H1 (cell line): ENCODE data around the gene DHRS7C. TPM values are rescaled to one million over a fixed set of nuclear protein-coding genes. Genes with fewer than 3 reads are reported as not detected.

Experiments
- CTCF ChIA-PET: fragments of 300-600 bp; sonication (Branson Sonifier 250); formaldehyde crosslinking; loops from one replicate; lab custom pipeline; 2021; ENCODE audit not compliant: partially characterized antibody; lab: Charles Lee
- POLR2A ChIA-PET: fragments of 300-600 bp; sonication (Branson Sonifier 250); formaldehyde crosslinking; loops from one replicate; lab custom pipeline; 2021; ENCODE audit warnings: inconsistent platforms; ENCODE audit not compliant: partially characterized antibody; lab: Charles Lee
- DNase-seq, 2 experiments: peaks; one replicate each; pipeline versions ENCODE4 v3.0.0 to v3.0.0-alpha.2; 2010 to 2022; ENCODE audit warnings: low spot score in 2 of 2, low read depth in 1 of 2, mixed read lengths in 1 of 2
- FAIRE-seq: peaks from 2 replicates; lab custom pipeline; 2011; peaks lifted over from hg19 to GRCh38; lab: Jason Lieb, UNC
- H2AFZ ChIP-seq: 2 replicates; pipeline ENCODE4 v1.8.1; 2012; ENCODE audit warnings: low read length, inconsistent platforms
- H2AK5ac ChIP-seq: 2 replicates; pipeline ENCODE4 v1.6.1; 2013; ENCODE audit warnings: low read depth, low read length
- H2BK120ac ChIP-seq: replicated peaks from 2 replicates; pipeline ENCODE3; 2013; ENCODE audit warnings: low read depth, low read length, inconsistent platforms
- H2BK12ac ChIP-seq: 2 replicates; pipeline ENCODE4 v1.6.1; 2013; ENCODE audit warnings: low read depth, low read length
- H2BK15ac ChIP-seq: 2 replicates; pipeline ENCODE4 v1.6.1; 2013; ENCODE audit warnings: low read length
- H2BK20ac ChIP-seq: 2 replicates; pipeline ENCODE4 v1.6.1; 2013; ENCODE audit warnings: low read length
- H2BK5ac ChIP-seq: 2 replicates; pipeline ENCODE4 v1.6.1; 2013; ENCODE audit warnings: low read depth, low read length
- H3K14ac ChIP-seq: 2 replicates; pipeline ENCODE4 v1.6.1; 2013; ENCODE audit warnings: inconsistent platforms; ENCODE audit not compliant: insufficient read length
- H3K18ac ChIP-seq: 2 replicates; pipeline ENCODE4 v1.6.1; 2013; ENCODE audit warnings: low read length; ENCODE audit errors: extremely low read depth
- H3K23ac ChIP-seq: 2 replicates; pipeline ENCODE4 v1.6.1; 2013; ENCODE audit warnings: inconsistent platforms; ENCODE audit not compliant: insufficient read length
- H3K23me2 ChIP-seq: 2 replicates; pipeline ENCODE4 v1.6.1; 2013; ENCODE audit warnings: low read depth, low read length
- H3K27ac ChIP-seq: 2 replicates; pipeline ENCODE4 v1.6.1; 2011; ENCODE audit warnings: low read depth, low read length, inconsistent platforms
- H3K27me3 ChIP-seq, 4 experiments: replicated peaks in 1 of 4; 1 replicate in 1 of 4; 2 replicates in 3 of 4; pipeline versions ENCODE4 v1.6.1 to v1.8.1; 2011 to 2013; ENCODE audit warnings: low read length in 3 of 4, mild to moderate bottlenecking in 3 of 4, inconsistent platforms in 2 of 4, mixed read lengths in 2 of 4, moderate library complexity in 1 of 4; ENCODE audit not compliant: control insufficient read depth in 3 of 4, insufficient read depth in 3 of 4; ENCODE audit errors: extremely low read depth in 1 of 4
- H3K36me3 ChIP-seq, 4 experiments: 2 replicates each; pipeline versions ENCODE4 v1.6.1 to v1.8.1; 2011 to 2013; ENCODE audit warnings: mild to moderate bottlenecking in 4 of 4, low read length in 3 of 4, moderate library complexity in 2 of 4, control low read depth in 1 of 4, inconsistent platforms in 1 of 4; ENCODE audit not compliant: insufficient read depth in 4 of 4, control insufficient read depth in 2 of 4
- H3K4ac ChIP-seq: replicated peaks from 2 replicates; pipeline ENCODE3; 2013; ENCODE audit warnings: low read length, low read depth, mixed read lengths, inconsistent platforms; ENCODE audit not compliant: insufficient read length
- H3K4me1 ChIP-seq, 4 experiments: replicated peaks in 1 of 4; 1 replicate in 1 of 4; 2 replicates in 3 of 4; pipeline versions ENCODE4 v1.6.1 to v1.8.1; 2011 to 2013; ENCODE audit warnings: low read length in 3 of 4, inconsistent platforms in 2 of 4, mixed read lengths in 1 of 4; ENCODE audit not compliant: insufficient read depth in 4 of 4, control insufficient read depth in 3 of 4
- H3K4me2 ChIP-seq, 2 experiments: 2 replicates each; pipeline versions ENCODE4 v1.6.1 to v1.8.1; 2011 to 2013; ENCODE audit warnings: low read depth in 2 of 2, low read length in 2 of 2, control low read depth in 1 of 2, inconsistent platforms in 1 of 2, mild to moderate bottlenecking in 1 of 2; ENCODE audit not compliant: insufficient read depth in 1 of 2
- H3K4me3 ChIP-seq, 4 experiments: fragments of 200-600, 300-600 bp in 1 of 4; sonication (generic), shearing (Covaris generic), sonication (Bioruptor Twin) in 1 of 4; 2 replicates each; pipeline versions ENCODE4 v1.5.1 to v1.8.1; 2011 to 2016; ENCODE audit warnings: low read length in 4 of 4, low read depth in 3 of 4, control low read depth in 2 of 4, inconsistent platforms in 2 of 4, mild to moderate bottlenecking in 2 of 4, mixed read lengths in 1 of 4, moderate library complexity in 1 of 4; ENCODE audit not compliant: insufficient read depth in 2 of 4; ENCODE audit errors: extremely low read depth in 1 of 4
- H3K56ac ChIP-seq: replicated peaks from 2 replicates; pipeline ENCODE3; 2013; ENCODE audit warnings: low read depth, mild to moderate bottlenecking, mixed read lengths, low read length, inconsistent platforms; ENCODE audit not compliant: insufficient read length
- H3K79me1 ChIP-seq: 2 replicates; pipeline ENCODE4 v1.6.1; 2013; ENCODE audit warnings: low read depth, low read length, control low read depth
- H3K79me2 ChIP-seq, 2 experiments: 2 replicates each; pipeline versions ENCODE4 v1.6.1 to v1.8.1; 2012 to 2013; ENCODE audit warnings: low read length in 2 of 2, mild to moderate bottlenecking in 2 of 2, inconsistent platforms in 1 of 2; ENCODE audit not compliant: insufficient read depth in 2 of 2, control insufficient read depth in 1 of 2
- H3K9ac ChIP-seq, 4 experiments: replicated peaks in 1 of 4; 1 replicate in 1 of 4; 2 replicates in 3 of 4; pipeline versions ENCODE4 v1.6.1 to v1.8.1; 2011 to 2013; ENCODE audit warnings: low read depth in 3 of 4, low read length in 3 of 4, control low read depth in 2 of 4, mild to moderate bottlenecking in 2 of 4, moderate library complexity in 2 of 4, inconsistent platforms in 1 of 4; ENCODE audit errors: extremely low read depth in 1 of 4
- H3K9me3 ChIP-seq, 2 experiments: 2 replicates each; pipeline versions ENCODE4 v1.6.1 to v1.8.1; 2012 to 2013; ENCODE audit warnings: mild to moderate bottlenecking in 2 of 2, moderate library complexity in 2 of 2, control low read depth in 1 of 2, inconsistent platforms in 1 of 2, low read depth in 1 of 2, low read length in 1 of 2, mixed read lengths in 1 of 2; ENCODE audit not compliant: insufficient read depth in 2 of 2
- H4K20me1 ChIP-seq, 2 experiments: replicated peaks in 1 of 2; 2 replicates each; pipeline versions ENCODE3 to v1.8.1; 2011 to 2013; ENCODE audit warnings: inconsistent platforms in 2 of 2, low read length in 2 of 2, mild to moderate bottlenecking in 1 of 2; ENCODE audit not compliant: insufficient read depth in 2 of 2, control insufficient read depth in 1 of 2
- H4K5ac ChIP-seq: 2 replicates; pipeline ENCODE4 v1.6.1; 2013; ENCODE audit warnings: low read length, low read depth, mixed read lengths, inconsistent platforms; ENCODE audit not compliant: insufficient read length
- H4K8ac ChIP-seq: 2 replicates; pipeline ENCODE4 v1.8.0; 2013; ENCODE audit warnings: mild to moderate bottlenecking, moderate library complexity, low read length, inconsistent platforms; ENCODE audit not compliant: insufficient read depth; ENCODE audit errors: extremely low read depth
- H4K91ac ChIP-seq: replicated peaks from 2 replicates; pipeline ENCODE3; 2013; ENCODE audit warnings: low read length, mixed read lengths, inconsistent platforms; ENCODE audit not compliant: insufficient read length
- EGR1 ChIP-seq: IDR thresholded peaks from 2 replicates; pipeline ENCODE4 v1.6.1; 2011; ENCODE audit warnings: low read depth, low read length, borderline replicate concordance
- KDM5A ChIP-seq: fragments of 200-600 bp; IDR thresholded peaks from 2 replicates; pipeline ENCODE4 v1.7.1; 2012; ENCODE audit warnings: mild to moderate bottlenecking, low read length, inconsistent platforms, mixed read lengths
- NRF1 ChIP-seq: IDR thresholded peaks from 2 replicates; pipeline ENCODE4 v1.6.1; 2011; ENCODE audit warnings: mild to moderate bottlenecking, low read depth, low read length, improper control_type of control experiment
- RBBP5 ChIP-seq: IDR thresholded peaks from 2 replicates; pipeline ENCODE4 v1.7.1; 2012; ENCODE audit warnings: low read depth, mild to moderate bottlenecking, inconsistent platforms, low read length, moderate library complexity, borderline replicate concordance
- SIN3A ChIP-seq, 2 experiments: IDR thresholded peaks in 1 of 2; conservative IDR thresholded peaks in 1 of 2; 2 replicates each; pipeline ENCODE4 v1.6.1; 2011 to 2012; ENCODE audit warnings: low read length in 2 of 2, improper control_type of control experiment in 1 of 2, low read depth in 1 of 2, mild to moderate bottlenecking in 1 of 2
- WGBS, 2 experiments: shearing (Covaris generic) in 1 of 2; methylation state at CpG; one replicate each; pipeline versions ENCODE4 v1.1.6 to v1.1.7; 2013 to 2015; ENCODE audit warnings: low lambda C conversion rate in 2 of 2, mixed read lengths in 2 of 2, inconsistent platforms in 1 of 2, low coverage in 1 of 2, missing lambda C conversion rate in 1 of 2; ENCODE audit not compliant: insufficient replicate concordance in 2 of 2, insufficient coverage in 1 of 2, insufficient read length in 1 of 2; ENCODE audit errors: extremely low coverage in 1 of 2, missing lambda C conversion rate in 1 of 2; 5-methylcytosine and 5-hydroxymethylcytosine counted together
- polyA plus RNA-seq, 7 experiments: library from polyadenylated mRNA; depleted of rRNA in 3 of 7; stranded (reverse) in 5 of 7; unstranded in 2 of 7; fragments of >200 nt in 5 of 7; fragments of 200-250 nt in 2 of 7; gene quantifications; 1 replicate in 5 of 7; 2 replicates in 1 of 7; 4 replicates in 1 of 7; pipeline versions ENCODE4 v1.2.1 to v1.2.3, GENCODE V29; 2011 to 2013; ENCODE audit warnings: missing spikeins in 2 of 7, mixed read lengths in 2 of 7
- total RNA-seq: library from RNA; stranded (reverse); fragmentation: NEBNext Ultra II Directional; extraction: Animal tissue kit (Norgen Biotek cat#: 25700); gene quantifications from 2 replicates; pipeline ENCODE4 v1.2.1, GENCODE V29; 2021

The DHRS7C gene
- total and polyA plus RNA-seq, 2 of the 8 experiments (the other 6 are each of a cell fraction or from before 2014, with no cell fraction given) = not detected

- CTCF ChIA-PET = no interaction called here
- Histone ChIP-seq H3K14ac (no peak overlapping the region), H3K18ac (no peak overlapping the region), H4K8ac (no peak overlapping the region), H4K5ac (no peak overlapping the region), H2BK12ac (no peak overlapping the region), H3K4me1 (no peaks in the 10 kb centered on the region), H3K4ac (no peak overlapping the region), H2BK5ac (no peak overlapping the region), H3K79me1 (no peaks in the 10 kb centered on the region), H2BK120ac (no peak overlapping the region), H3K4me3 (no peak overlapping the region), H4K91ac (no peak overlapping the region), H2AK5ac (no peak overlapping the region), H3K23me2 (peaks cover 2% of the 10 kb centered on the region; the same call in 1 of the 2 replicates), H3K27ac (no peak overlapping the region), H3K9ac (no peak overlapping the region), H3K23ac (no peak overlapping the region), H3K27me3 (no peaks in the 10 kb centered on the region), H3K9me3 (0 out of 4 replicates have a peak, but pooled peaks cover 0 to 2% of the 10 kb centered on the region in 2 experiments), H4K20me1 (peaks cover 0 to 2% of the 10 kb centered on the region in 2 experiments), H2BK20ac (no peak overlapping the region), H2BK15ac (no peak overlapping the region), H3K36me3 (no peaks in the 10 kb centered on the region), H2AFZ (no peak overlapping the region), H3K56ac (no peak overlapping the region), H3K4me2 (no peak overlapping the region), H3K79me2 (no peaks in the 10 kb centered on the region)
- TF ChIP-seq NRF1 (no peak), EGR1 (no peak), SIN3A (conservative IDR thresholded peaks at IDR 0.05 in 1 of 2, IDR thresholded peaks at IDR 0.05 in 1 of 2; ENCODE audit: low read depth in 1 of 2, low read length in 2 of 2) (no peak), RBBP5 (no peak), KDM5A (no peak)
- WGBS, 2 experiments = 88% methylated on average over 8 of the region's 9 CpGs; no CpG with 5 or more reads in 1 of the 2 experiments
- POLR2A ChIA-PET = no interaction called here
- FAIRE-seq (no peak), DNase-seq (no peak)
Measured at GRCh38 chr17:9813166-9813565, 21.8 kb upstream of the DHRS7C start.
